Right ventricle myocardium inferior (tissue), 1 donor: ENCODE measurements around the gene OR2M4. TPM values are rescaled to one million over a fixed set of nuclear protein-coding genes. Genes with fewer than 3 reads are reported as not detected.
"Not testable (repeated sequence)": the region's sequence is repeated elsewhere in the genome, so short reads cannot be mapped to it uniquely, and the experiment has no call there.

Experiments used
- ATAC-seq: fragments of 200-7000 bp; cut with Tn5 transposase; one replicate; pipeline ENCODE4 v1.9.1; 2020; ENCODE audit warnings: mild to moderate bottlenecking, moderate library complexity
- DNase-seq: peaks from one replicate; pipeline ENCODE4 v3.0.0; 2021; ENCODE audit errors: missing footprints
- intact Hi-C: fragments of 100-400 bp; cut with DNase I; formaldehyde crosslinking; loops from one replicate; pipeline ENCODE4 v1.11.0; 2022
- long read RNA-seq: library from polyadenylated mRNA; unstranded; transcript quantifications from one replicate; pipeline ENCODE4 v2.0.0, GENCODE V29; 2021
- total RNA-seq: library from RNA; stranded (reverse); fragmentation: NEBNext Ultra II Directional; extraction: Animal tissue kit (Norgen Biotek cat#: 25700); gene quantifications from one replicate; pipeline ENCODE4 v1.2.1, GENCODE V29; 2021
- donor health status: DM: no; HTN: yes; CAD: no; lungs with severe emphysema.

The OR2M4 gene
- total RNA-seq = not detected
- long read RNA-seq = 0 reads

DNA sequence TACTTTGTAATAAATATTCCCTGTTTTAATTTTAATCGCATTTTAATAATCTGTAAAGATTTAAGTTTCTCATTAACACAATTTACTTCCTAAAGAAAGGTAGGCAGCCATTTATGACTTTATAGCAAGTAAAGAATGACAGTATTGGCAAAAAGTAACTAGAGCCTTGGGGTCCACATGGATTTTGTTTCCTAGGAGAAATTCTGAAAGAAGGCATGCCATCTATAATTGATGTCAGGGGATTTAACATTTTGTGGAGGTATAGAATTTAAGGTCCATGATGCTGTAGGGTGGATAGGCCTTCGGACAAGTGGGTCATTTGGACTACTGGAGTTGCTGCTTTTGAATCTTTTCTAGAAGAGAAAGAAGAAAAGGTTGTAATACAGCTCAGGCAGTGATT is at the start of gene OR2M4:
TSS of gene OR2M4 (plus strand) at position 301 of the 400 bp plus-strand sequence. CDS start 7,512 bp downstream, outside the sequence.
- ATAC-seq (no peak), DNase-seq (no peak)
- intact Hi-C loops = no loop called here

DNA sequence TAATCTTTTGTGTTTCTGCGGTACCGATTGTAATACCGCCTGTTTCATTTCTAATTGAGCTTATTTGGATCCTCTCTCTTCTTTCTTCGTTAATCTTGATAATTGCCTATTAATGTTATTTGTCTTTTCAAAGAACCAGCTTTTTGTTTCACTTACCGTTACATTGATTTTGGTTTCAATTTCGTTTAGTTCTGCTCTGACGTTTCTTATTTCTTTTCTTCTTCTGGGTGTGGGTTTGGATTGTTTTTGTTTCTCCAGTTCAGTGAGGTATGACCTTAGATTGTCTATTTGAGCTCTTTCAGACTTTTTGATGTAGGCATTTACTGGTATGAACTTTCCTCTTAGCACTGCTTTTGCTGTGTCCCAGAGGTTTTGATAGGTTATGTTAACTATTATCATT is 47.2 kb upstream of the OR2M4 start:
- DNase-seq (no peak), ATAC-seq (no peak)

GRCh38 chr1:248187363-248187762 is 43.9 kb upstream of the OR2M4 start:
- DNase-seq (no peak), ATAC-seq (no peak)
- intact Hi-C loops = no loop called here

More for the DNA sequence above, 47.2 kb upstream of the OR2M4 start:
- intact Hi-C loops = no loop called here

- no peak for ATAC-seq
- DNase-seq = no peak
- intact Hi-C loops = no loop called here
Observed at GRCh38 chr1:248189026-248189425, 42.2 kb upstream of the OR2M4 start.

GRCh38 chr1:248194117-248194516 is 37.1 kb upstream of the OR2M4 start:
- DNase-seq (no peak), ATAC-seq (no peak)
- intact Hi-C loops = no loop called here

DNA sequence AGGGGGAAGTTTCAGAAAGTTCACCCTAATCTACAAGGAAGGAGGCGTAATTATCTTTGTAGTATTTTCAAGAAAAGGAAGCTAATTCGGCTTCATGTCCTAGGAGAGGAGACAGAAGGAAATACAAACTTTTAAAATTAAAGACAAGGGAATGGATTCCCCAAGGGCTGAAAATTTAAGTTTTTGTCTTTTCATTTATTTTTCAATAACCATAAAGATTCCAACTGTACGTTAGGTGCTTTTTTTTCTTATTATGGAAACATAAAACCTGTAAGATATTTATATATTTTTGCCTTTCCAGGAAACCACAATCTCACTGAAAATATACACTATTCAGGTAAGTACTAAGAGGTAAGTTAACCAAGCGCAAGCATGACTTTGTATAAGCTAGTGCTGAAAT is 34.3 kb upstream of the OR2M4 start, which contains the start of gene OR2M3:
TSS of gene OR2M3 (plus strand) at position 301 of the 400 bp plus-strand sequence. CDS start 5,803 bp downstream, outside the sequence.
- DNase-seq = no peak
- intact Hi-C loops = no loop called here
- ATAC-seq = no peak

DNA sequence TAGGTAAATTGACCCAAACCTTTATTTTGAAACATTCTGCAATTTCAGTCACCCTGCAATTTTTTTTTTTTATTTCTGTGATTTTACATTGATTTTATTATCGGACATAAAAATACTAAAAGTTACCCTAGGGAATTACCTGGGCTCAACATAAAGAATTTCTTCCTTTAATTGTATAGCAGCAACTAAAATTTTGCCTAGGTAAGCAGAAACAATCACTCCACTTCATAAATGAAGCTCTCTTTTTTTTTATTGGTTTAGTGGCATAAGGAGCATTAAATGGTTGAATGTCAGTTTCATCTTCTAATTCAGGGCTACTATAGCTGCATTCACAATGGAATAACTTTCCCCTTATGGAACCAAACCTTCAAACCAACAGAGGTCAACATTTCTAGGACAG is 15.3 kb upstream of the OR2M4 start:
- DNase-seq (no peak), ATAC-seq (no peak)
- intact Hi-C loops = no loop called here

DNA sequence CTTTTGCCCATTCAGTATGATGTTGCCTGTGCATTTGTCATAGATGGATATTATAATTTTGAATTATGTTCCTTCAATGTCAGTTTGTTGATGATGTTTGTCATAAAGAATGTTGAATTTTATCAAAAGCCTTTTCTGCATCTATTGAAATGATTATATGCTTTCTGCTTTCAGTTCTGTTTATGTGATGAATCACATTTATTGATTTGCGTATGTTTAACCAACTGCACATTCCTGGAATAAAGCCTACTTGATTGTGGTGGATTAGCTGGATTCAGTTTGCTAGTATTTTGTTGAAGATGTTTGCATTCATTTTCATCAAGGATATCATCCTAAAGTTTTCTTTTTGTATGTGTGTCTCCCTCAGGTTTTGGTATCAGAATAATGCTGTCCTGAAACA is 5.7 kb upstream of the OR2M4 start:
- ATAC-seq (no peak), DNase-seq (no peak)
- intact Hi-C loops = no loop called here

- ATAC-seq = peak; percentile 31
- DNase-seq = no peak
- intact Hi-C loops = no loop called here
Observed at GRCh38 chr1:248229360-248229908, 1.8 kb upstream of the OR2M4 start.

GRCh38 chr1:248239478-248239877 is 8.3 kb downstream of the OR2M4 start:
- intact Hi-C loops = no loop called here
- DNase-seq (peak; percentile 13), ATAC-seq (no peak)

- DNase-seq = peak; percentile 13
- ATAC-seq = no peak
- intact Hi-C loops = no loop called here
Observed at GRCh38 chr1:248243204-248243603, 12.0 kb downstream of the OR2M4 start.

DNA sequence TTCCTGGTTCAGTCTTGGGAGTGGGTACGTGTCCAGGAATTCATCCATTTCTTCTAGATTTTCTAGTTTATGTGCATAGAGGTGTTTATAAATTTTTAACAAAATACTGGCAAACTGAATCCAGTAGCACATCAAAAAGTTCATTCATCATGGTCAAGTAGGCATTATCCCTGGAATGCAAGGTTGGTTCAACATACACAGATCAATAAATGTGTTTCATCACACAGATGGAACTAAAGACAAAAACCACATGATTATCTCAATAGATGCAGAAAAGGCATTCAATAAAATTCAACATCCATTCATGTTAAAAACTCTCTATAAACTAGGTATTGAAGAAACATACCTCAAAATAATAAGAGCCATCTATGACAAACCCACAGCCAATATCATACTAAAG is 28.1 kb downstream of the OR2M4 start:
- DNase-seq, ATAC-seq, intact Hi-C loops: not testable (repeated sequence)

- no peak for ATAC-seq
- intact Hi-C loops = no loop called here
- DNase-seq = no peak
Observed at GRCh38 chr1:248268178-248268577, 37.0 kb downstream of the OR2M4 start.

DNA sequence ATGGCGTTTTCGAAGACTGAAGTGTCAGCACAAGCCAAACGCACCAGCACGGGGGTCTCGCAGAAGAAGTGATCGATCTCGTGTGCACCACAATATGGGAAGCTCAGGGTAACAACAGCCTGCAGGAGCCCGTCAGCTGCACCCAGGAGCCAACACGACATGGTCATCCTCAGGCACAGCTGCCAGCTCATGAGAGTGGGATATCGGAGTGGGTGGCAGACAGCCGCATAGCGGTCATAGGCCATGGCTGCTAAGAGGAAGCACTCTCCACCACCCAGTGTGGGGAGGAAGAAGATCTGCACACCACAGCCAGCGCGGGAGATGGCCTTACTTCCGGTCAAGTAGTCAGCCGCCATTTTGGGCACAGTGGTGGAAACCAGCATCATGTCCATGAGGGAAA is 42.0 kb downstream of the OR2M4 start:
- ATAC-seq, intact Hi-C loops: not testable (repeated sequence)
- peak; percentile 34 for DNase-seq

- DNase-seq = no peak
- intact Hi-C loops = no loop called here
- ATAC-seq = no peak
Observed at GRCh38 chr1:248277876-248278275, 46.7 kb downstream of the OR2M4 start, which contains the start of gene OR2T33. OR2T33 (minus strand) TSS chr1:248277976; CDS start chr1:248273814, 4,162 bp downstream.

GRCh38 chr1:248288391-248288790 is 57.2 kb downstream of the OR2M4 start:
- intact Hi-C loops = no loop called here
- DNase-seq (no peak), ATAC-seq (no peak)

Other genes with a start within 250 kb of the OR2M4 start
- not detected for gene OR2L5, start 217.8 kb upstream of the OR2M4 start, total RNA-seq
- gene OR2L2, start 201.3 kb upstream of the OR2M4 start, total RNA-seq = not detected
- gene OR2L3, start 184.6 kb upstream of the OR2M4 start, total RNA-seq = not detected
- gene OR2L13, start 136.2 kb upstream of the OR2M4 start, total RNA-seq = not detected
- not detected for gene OR2M5, start 86.3 kb upstream of the OR2M4 start, total RNA-seq
- gene OR2M2, start 56.6 kb upstream of the OR2M4 start, total RNA-seq = not detected
- gene OR2M3, start 34.2 kb upstream of the OR2M4 start, total RNA-seq = not detected
- gene OR2T33, start 46.6 kb downstream of the OR2M4 start, total RNA-seq = not detected
- not detected for gene OR2T12, start 72.0 kb downstream of the OR2M4 start, total RNA-seq
- not detected for gene OR2M7, start 93.2 kb downstream of the OR2M4 start, total RNA-seq
- gene OR14C36, start 117.4 kb downstream of the OR2M4 start, total RNA-seq = not detected
- gene OR2T4, start 130.2 kb downstream of the OR2M4 start, total RNA-seq = not detected
- gene OR2T6, start 144.3 kb downstream of the OR2M4 start, total RNA-seq = not detected
- gene OR2T1, start 171.6 kb downstream of the OR2M4 start, total RNA-seq = not detected
- gene OR2T2, start 214.2 kb downstream of the OR2M4 start, total RNA-seq = not detected
- gene OR2T3, start 241.9 kb downstream of the OR2M4 start, total RNA-seq = not detected